HepG2 (cell line): ENCODE results near the gene FMNL1. TPM values are rescaled to one million over a fixed set of nuclear protein-coding genes. Genes with fewer than 3 reads are reported as not detected.

Experiments
- ARNT ChIP-seq: fragments of 450-650 bp; IDR thresholded peaks from 2 replicates; pipeline ENCODE4 v1.6.1; 2017
- ARNTL ChIP-seq: sonication (generic); formaldehyde crosslinking; IDR thresholded peaks from 2 replicates; pipeline ENCODE4 v1.4.0; 2020; ENCODE audit warnings: mild to moderate bottlenecking, missing genetic modification reagents
- BORCS8-MEF2B ChIP-seq: sonication (generic); formaldehyde crosslinking; IDR thresholded peaks from 2 replicates; pipeline ENCODE4 v1.8.0; 2022; ENCODE audit warnings: mild to moderate bottlenecking, missing genetic modification reagents
- CREB3 ChIP-seq: sonication (generic); formaldehyde crosslinking; IDR thresholded peaks from 2 replicates; pipeline ENCODE4 v1.5.0; 2020; ENCODE audit warnings: missing genetic modification reagents
- GABPB1 ChIP-seq: IDR thresholded peaks from 2 replicates; pipeline ENCODE4 v1.6.1; 2016; ENCODE audit warnings: mild to moderate bottlenecking, missing genetic modification reagents, moderate library complexity, missing compliant biosample characterization
- HINFP ChIP-seq: sonication (generic); formaldehyde crosslinking; IDR thresholded peaks from 2 replicates; pipeline ENCODE4 v1.4.0; 2020; ENCODE audit warnings: low read depth, mild to moderate bottlenecking, missing genetic modification reagents
- HNF1A ChIP-seq, 2 experiments: sonication (generic) in 1 of 2; formaldehyde crosslinking in 1 of 2; IDR thresholded peaks; 2 replicates each; pipeline versions ENCODE4 v1.4.0 to v1.6.1; 2016 to 2020; ENCODE audit warnings: borderline replicate concordance in 1 of 2, low read depth in 1 of 2, mild to moderate bottlenecking in 1 of 2, missing genetic modification reagents in 1 of 2
- KAT8 ChIP-seq: IDR thresholded peaks from 2 replicates; pipeline ENCODE4 v1.6.1; 2016; ENCODE audit warnings: missing genetic modification reagents, missing compliant biosample characterization
- NR2F1 ChIP-seq, 2 experiments: fragments of 450-650 bp in 1 of 2; formaldehyde crosslinking in 1 of 2; IDR thresholded peaks; 2 replicates each; pipeline versions ENCODE4 v1.5.0 to v1.6.1; 2016 to 2020; ENCODE audit warnings: mild to moderate bottlenecking in 1 of 2, missing compliant biosample characterization in 1 of 2, missing genetic modification reagents in 1 of 2, moderate library complexity in 1 of 2
- ONECUT2 ChIP-seq: sonication (generic); formaldehyde crosslinking; IDR thresholded peaks from 2 replicates; pipeline ENCODE4 v1.4.0; 2020; ENCODE audit warnings: missing genetic modification reagents
- SNAI1 ChIP-seq: sonication (generic); formaldehyde crosslinking; IDR thresholded peaks from 2 replicates; pipeline ENCODE4 v1.5.0; 2020; ENCODE audit warnings: mild to moderate bottlenecking, missing genetic modification reagents, borderline replicate concordance
- TOE1 ChIP-seq: sonication (generic); formaldehyde crosslinking; IDR thresholded peaks from 2 replicates; pipeline ENCODE4 v1.4.0; 2020; ENCODE audit warnings: mild to moderate bottlenecking, missing genetic modification reagents
- ZNF281 ChIP-seq: sonication (generic); formaldehyde crosslinking; IDR thresholded peaks from 2 replicates; pipeline ENCODE4 v1.4.0; 2020; ENCODE audit warnings: missing genetic modification reagents, borderline replicate concordance
- ZNF652 ChIP-seq: IDR thresholded peaks from 2 replicates; pipeline ENCODE4 v1.6.1; 2016; ENCODE audit warnings: low read depth, borderline replicate concordance
- ZNF770 ChIP-seq: sonication (generic); formaldehyde crosslinking; IDR thresholded peaks from 2 replicates; pipeline ENCODE4 v1.5.0; 2020; ENCODE audit warnings: mild to moderate bottlenecking, missing genetic modification reagents
- ZSCAN9 ChIP-seq: IDR thresholded peaks from 2 replicates; pipeline ENCODE4 v1.6.1; 2016; ENCODE audit warnings: borderline replicate concordance
- polyA plus RNA-seq, 8 experiments: library from polyadenylated mRNA; depleted of rRNA in 3 of 8; stranded (reverse) in 7 of 8; unstranded in 1 of 8; fragments of >200 nt; fragmentation: Illumina TruSeq in 4 of 8; extraction: Trizol in 4 of 8; gene quantifications; 2 replicates each; pipeline versions ENCODE4 v1.2.1 to v1.2.3, GENCODE V29; 2011 to 2016; ENCODE audit warnings: low read depth in 4 of 8, missing spikeins in 1 of 8, mixed read lengths in 1 of 8; ENCODE audit not compliant: insufficient read depth in 1 of 8
- total RNA-seq, 5 experiments: library from RNA; depleted of rRNA; stranded (reverse); fragments of >200 nt; fragmentation: Illumina TruSeq; extraction: Trizol; gene quantifications; 2 replicates each; pipeline ENCODE4 v1.2.3, GENCODE V29; 2016; ENCODE audit warnings: low read depth in 1 of 5

The FMNL1 gene
- total and polyA plus RNA-seq, 2 of the 13 experiments (the other 11 are each of a cell fraction or from before 2014, with no cell fraction given) = 0.53 to 0.70 TPM

- TF ChIP-seq HNF1A (IDR thresholded peaks at IDR 0.05; ENCODE audit: low read depth) (no peak), HNF1A (CRISPR knock-in tag; IDR thresholded peaks at IDR 0.05; ENCODE audit: borderline replicate concordance) (no peak), HINFP (CRISPR knock-in tag) (no peak), ZNF652 (CRISPR knock-in tag) (no peak), NR2F1 (CRISPR knock-in tag; IDR thresholded peaks at IDR 0.05) (no peak), GABPB1 (CRISPR knock-in tag) (peak; percentile 85), ARNTL (CRISPR knock-in tag) (peak; percentile 5; the same call in 1 of the 2 replicates), TOE1 (CRISPR knock-in tag) (no peak), KAT8 (CRISPR knock-in tag) (peak; percentile 85), CREB3 (CRISPR knock-in tag) (no peak), ARNT (no peak), ZSCAN9 (peak; percentile 20; the same call in 1 of the 2 replicates), ONECUT2 (CRISPR knock-in tag) (peak; percentile 24; the same call in 1 of the 2 replicates), SNAI1 (CRISPR knock-in tag) (no peak), ZNF770 (peak; percentile 57; the same call in 1 of the 2 replicates), BORCS8-MEF2B (CRISPR knock-in tag) (peak; percentile 25; the same call in 1 of the 2 replicates), ZNF281 (peak; percentile 43; the same call in 1 of the 2 replicates)
These were observed 25.9 kb downstream of the FMNL1 start (continued) for GRCh38 chr17:45247429-45248131.
